ENCODE results near the gene ZHX3. TPM values are rescaled to one million over a fixed set of nuclear protein-coding genes. Genes with fewer than 3 reads are reported as not detected.

ZHX3 gene
- total RNA-seq, 1 donor = 36.6 TPM

DNA sequence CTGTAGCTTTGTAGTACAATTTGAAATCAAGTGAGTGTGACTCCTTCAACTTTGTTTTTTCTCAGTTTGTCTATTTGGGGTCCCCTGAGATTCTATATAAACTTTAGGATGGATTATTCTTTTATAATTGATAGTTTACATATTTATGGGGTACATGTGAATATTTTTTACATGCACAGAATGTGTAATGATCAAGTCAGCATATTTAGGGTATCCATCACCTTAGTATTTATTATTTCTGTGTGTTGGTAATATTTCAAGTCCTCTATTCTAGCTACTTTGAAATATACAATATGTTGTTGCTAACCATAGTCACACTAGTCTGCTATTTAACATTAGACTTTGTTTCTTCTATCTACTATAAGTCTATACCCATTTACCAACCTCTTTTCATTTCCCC lies 129.9 kb downstream of the ZHX3 start:
- H3K27me3 ChIP-seq (ENCODE audit: insufficient read depth, low read length) = no peaks in the 10 kb centered on the region
- no peaks in the 10 kb centered on the region for H3K4me1 ChIP-seq (ENCODE audit: insufficient read depth, low read length)
- H4K20me1 ChIP-seq (ENCODE audit: insufficient read depth, low read length) = no peaks in the 10 kb centered on the region
- peaks cover 5% of the 10 kb centered on the region for H3K79me2 ChIP-seq (ENCODE audit: insufficient read depth, low read length)
- H2AFZ ChIP-seq (ENCODE audit: low read length) = no peak overlapping the region
- no peak overlapping the region for H3K27ac ChIP-seq (ENCODE audit: low read depth, low read length)
- TF ChIP-seq, protein P1, sequence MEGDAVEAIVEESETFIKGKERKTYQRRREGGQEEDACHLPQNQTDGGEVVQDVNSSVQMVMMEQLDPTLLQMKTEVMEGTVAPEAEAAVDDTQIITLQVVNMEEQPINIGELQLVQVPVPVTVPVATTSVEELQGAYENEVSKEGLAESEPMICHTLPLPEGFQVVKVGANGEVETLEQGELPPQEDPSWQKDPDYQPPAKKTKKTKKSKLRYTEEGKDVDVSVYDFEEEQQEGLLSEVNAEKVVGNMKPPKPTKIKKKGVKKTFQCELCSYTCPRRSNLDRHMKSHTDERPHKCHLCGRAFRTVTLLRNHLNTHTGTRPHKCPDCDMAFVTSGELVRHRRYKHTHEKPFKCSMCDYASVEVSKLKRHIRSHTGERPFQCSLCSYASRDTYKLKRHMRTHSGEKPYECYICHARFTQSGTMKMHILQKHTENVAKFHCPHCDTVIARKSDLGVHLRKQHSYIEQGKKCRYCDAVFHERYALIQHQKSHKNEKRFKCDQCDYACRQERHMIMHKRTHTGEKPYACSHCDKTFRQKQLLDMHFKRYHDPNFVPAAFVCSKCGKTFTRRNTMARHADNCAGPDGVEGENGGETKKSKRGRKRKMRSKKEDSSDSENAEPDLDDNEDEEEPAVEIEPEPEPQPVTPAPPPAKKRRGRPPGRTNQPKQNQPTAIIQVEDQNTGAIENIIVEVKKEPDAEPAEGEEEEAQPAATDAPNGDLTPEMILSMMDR (IDR thresholded peaks at IDR 0.05; ENCODE audit: extremely low read depth, low read depth, low read length) = no peak
- no peaks in the 10 kb centered on the region for H3K9me3 ChIP-seq (ENCODE audit: low read depth, low read length)
- no peak overlapping the region for H3K4me3 ChIP-seq (ENCODE audit: insufficient read depth, low read length)
- peaks cover 19% of the 10 kb centered on the region for H3K36me3 ChIP-seq (ENCODE audit: insufficient read depth, low read length)
- H3K4me2 ChIP-seq (ENCODE audit: insufficient read depth, low read length) = no peak overlapping the region
- no peak for DNase-seq (ENCODE audit: insufficient read length, low spot score, missing footprints)

DNA sequence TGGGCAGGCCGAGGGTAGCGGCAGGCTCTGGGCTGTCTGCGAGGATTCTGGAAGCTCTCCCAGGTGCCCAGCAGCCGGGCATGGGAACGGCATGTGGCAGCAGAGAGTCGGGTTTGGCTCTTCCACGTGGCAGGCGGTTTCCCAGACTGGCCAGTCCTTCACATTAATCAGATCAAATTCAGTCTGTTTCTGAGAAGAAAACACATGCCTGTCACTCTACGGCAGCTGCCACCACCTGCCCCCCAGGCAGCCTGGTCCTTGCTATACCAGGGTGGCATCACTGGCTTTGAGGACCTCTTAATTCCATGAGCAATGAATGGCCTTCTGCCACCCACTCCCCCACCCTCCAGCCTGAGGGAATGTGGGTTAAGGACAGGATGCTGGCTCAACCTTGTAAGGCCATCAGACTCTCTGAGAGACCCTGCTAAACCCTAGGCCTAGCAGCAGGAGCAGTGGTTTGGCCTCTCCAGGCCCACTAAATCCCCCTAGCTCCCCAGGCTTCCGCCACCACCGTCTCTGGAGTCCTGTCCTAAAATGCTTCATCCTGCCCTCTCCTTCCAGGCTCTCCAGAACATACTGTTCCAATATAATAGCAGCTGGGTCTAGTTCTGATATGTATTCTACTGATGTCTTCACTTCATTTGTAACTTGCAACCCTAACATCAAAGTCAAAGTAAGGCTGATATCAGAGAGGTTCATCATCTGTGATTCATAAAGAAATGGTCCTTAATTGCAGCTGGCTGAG lies 132.3 kb downstream of the ZHX3 start:
- Histone ChIP-seq H4K20me1 (ENCODE audit: insufficient read depth, low read length) (no peaks in the 10 kb centered on the region), H2AFZ (ENCODE audit: low read length) (no peak overlapping the region), H3K79me2 (ENCODE audit: insufficient read depth, low read length) (peaks cover 16% of the 10 kb centered on the region), H3K4me2 (ENCODE audit: insufficient read depth, low read length) (no peak overlapping the region), H3K4me1 (ENCODE audit: insufficient read depth, low read length) (no peaks in the 10 kb centered on the region), H3K4me3 (ENCODE audit: insufficient read depth, low read length) (no peak overlapping the region), H3K27me3 (ENCODE audit: insufficient read depth, low read length) (no peaks in the 10 kb centered on the region), H3K9me3 (ENCODE audit: low read depth, low read length) (no peaks in the 10 kb centered on the region), H3K27ac (ENCODE audit: low read depth, low read length) (no peak overlapping the region), H3K36me3 (ENCODE audit: insufficient read depth, low read length) (peaks cover 27% of the 10 kb centered on the region)
- peak; percentile 61 for DNase-seq (ENCODE audit: insufficient read length, low spot score, missing footprints)
- TF ChIP-seq, protein P1 (IDR thresholded peaks at IDR 0.05; ENCODE audit: extremely low read depth, low read depth, low read length) = no peak

DNA sequence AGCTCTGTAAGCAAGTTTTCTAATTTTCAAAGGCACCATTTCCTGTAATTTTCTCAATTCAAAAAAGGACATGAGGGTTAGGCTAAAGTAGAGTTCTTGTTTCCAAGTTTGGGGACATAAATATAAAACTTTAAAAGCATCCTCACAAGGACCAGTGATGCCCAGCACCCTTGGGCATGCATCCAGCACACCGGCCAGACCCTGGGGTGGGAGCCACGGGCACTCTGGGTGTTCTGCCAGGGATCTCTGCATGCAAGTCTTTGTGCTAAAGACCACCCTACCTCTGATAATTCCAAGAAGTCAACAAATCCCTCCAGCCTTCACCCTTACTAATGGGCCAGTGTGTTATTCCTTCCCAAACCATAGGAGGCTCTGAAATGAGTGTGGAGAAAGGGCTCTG lies 133.7 kb downstream of the ZHX3 start:
- Histone ChIP-seq H3K9me3 (ENCODE audit: low read depth, low read length) (no peaks in the 10 kb centered on the region), H3K4me1 (ENCODE audit: insufficient read depth, low read length) (peaks cover 6% of the 10 kb centered on the region), H3K4me2 (ENCODE audit: insufficient read depth, low read length) (no peak overlapping the region), H4K20me1 (ENCODE audit: insufficient read depth, low read length) (no peaks in the 10 kb centered on the region), H2AFZ (ENCODE audit: low read length) (no peak overlapping the region), H3K36me3 (ENCODE audit: insufficient read depth, low read length) (peaks cover 29% of the 10 kb centered on the region), H3K4me3 (ENCODE audit: insufficient read depth, low read length) (no peak overlapping the region), H3K27ac (ENCODE audit: low read depth, low read length) (no peak overlapping the region), H3K27me3 (ENCODE audit: insufficient read depth, low read length) (no peaks in the 10 kb centered on the region), H3K79me2 (ENCODE audit: insufficient read depth, low read length) (peaks cover 25% of the 10 kb centered on the region)
- TF ChIP-seq, protein P1 (IDR thresholded peaks at IDR 0.05; ENCODE audit: extremely low read depth, low read depth, low read length) = no peak
- no peak for DNase-seq (ENCODE audit: insufficient read length, low spot score, missing footprints)

DNA sequence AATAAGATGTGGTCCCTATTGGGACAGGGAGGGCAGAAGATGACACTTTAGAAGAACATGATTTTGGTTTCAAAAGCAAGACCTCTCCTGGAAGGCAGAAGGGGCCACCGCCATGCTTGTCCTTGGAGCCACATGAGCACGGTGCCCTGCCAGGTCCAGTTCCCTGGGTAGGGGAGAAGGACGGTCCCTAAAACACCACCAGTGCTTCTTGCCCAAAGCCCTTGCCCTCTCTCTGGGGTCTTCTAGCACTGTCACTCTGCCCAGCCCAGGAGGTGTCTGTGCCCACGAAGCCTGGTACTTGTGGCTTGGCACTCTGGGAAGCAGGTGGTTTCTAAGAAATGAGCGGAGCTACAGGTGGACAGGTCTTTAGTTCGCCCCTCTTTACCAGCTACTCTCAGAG lies 134.1 kb downstream of the ZHX3 start:
- H4K20me1 ChIP-seq (ENCODE audit: insufficient read depth, low read length) = no peaks in the 10 kb centered on the region
- H3K27me3 ChIP-seq (ENCODE audit: insufficient read depth, low read length) = no peaks in the 10 kb centered on the region
- H3K79me2 ChIP-seq (ENCODE audit: insufficient read depth, low read length) = peaks cover 27% of the 10 kb centered on the region
- peaks cover 29% of the 10 kb centered on the region for H3K36me3 ChIP-seq (ENCODE audit: insufficient read depth, low read length)
- H3K4me2 ChIP-seq (ENCODE audit: insufficient read depth, low read length) = no peak overlapping the region
- H3K9me3 ChIP-seq (ENCODE audit: low read depth, low read length) = no peaks in the 10 kb centered on the region
- peaks cover 11% of the 10 kb centered on the region for H3K4me1 ChIP-seq (ENCODE audit: insufficient read depth, low read length)
- peak; percentile 18 for DNase-seq (ENCODE audit: insufficient read length, low spot score, missing footprints)
- H2AFZ ChIP-seq (ENCODE audit: low read length) = no peak overlapping the region
- no peak overlapping the region for H3K4me3 ChIP-seq (ENCODE audit: insufficient read depth, low read length)
- TF ChIP-seq, protein P1 (IDR thresholded peaks at IDR 0.05; ENCODE audit: extremely low read depth, low read depth, low read length) = no peak
- no peak overlapping the region for H3K27ac ChIP-seq (ENCODE audit: low read depth, low read length)
